ENCODE data around the gene ME3.
A peak's percentile ranks its signal among the peaks of the same experiment; 100 is the strongest.

ME3 gene

DNA sequence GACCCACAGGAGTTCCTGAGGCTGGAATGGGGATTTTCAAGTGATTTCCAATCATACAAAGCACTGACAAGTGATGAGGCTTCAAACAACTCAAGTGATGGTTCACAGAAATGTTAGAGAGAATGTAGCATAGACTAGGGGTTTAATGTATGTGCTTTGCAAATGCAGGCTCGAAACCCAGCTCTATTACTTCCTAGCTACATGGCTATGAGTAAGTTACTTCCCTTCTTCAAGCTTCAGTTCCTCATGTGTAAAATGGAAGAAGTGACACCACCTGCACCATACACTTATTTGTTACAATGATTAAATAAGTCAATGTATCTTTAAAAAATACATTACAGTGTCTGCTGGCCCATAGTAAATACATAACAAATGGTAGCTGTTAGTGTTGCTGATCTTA lies 158.0 kb downstream of the ME3 start:
- DNase-seq (ENCODE audit: low read depth), result no peak

DNA sequence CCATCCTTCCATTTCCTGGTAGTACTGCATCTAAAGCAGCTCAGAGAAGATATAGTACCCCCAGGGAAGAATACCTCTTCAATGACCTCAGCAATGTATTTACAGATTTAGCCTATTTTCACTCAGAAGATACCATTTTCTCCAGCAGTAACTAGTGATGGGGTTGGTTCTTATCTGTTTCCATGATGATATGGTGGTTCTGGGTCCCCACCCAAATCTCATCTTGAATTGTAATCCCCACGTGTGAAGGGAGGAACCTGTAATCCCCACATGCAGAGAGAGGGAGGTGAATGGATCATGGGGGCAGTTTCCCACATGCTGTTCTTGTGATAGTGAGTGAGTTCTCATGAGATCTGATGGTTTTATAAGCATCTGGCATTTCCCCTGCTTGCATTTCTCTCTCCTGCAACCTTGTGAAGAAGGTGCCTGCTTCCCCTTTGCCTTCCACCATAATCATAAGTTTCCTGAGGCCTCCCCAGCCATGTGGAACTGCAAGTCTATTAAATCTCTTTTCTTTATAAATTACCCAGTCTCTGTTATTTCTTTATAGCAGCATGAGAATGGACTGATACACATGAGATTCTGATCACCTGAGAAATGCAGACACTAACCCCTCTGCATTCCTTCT lies 158.6 kb downstream of the ME3 start:
- DNase-seq (ENCODE audit: low read depth), result peak; percentile 30

DNA sequence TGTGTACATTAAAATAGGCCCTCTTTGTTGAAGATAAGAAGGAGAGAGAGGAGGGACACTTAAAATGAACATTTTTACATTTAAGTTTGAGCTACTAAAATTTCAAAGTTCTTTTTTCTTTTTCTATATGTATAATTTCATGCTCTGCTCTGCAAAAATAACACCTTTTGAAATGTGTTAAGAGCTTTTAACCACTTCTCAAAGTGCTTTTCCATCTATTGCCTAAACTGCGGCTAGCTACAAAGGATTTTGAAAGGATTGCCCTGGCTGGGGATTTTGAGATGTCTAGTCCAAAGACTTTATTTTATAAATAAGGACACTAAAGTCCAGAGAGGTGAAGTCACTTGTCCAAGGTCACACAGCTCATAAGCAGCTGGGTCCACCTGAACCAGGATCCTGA lies 159.3 kb downstream of the ME3 start:
- no peak for DNase-seq (ENCODE audit: low read depth)

DNA sequence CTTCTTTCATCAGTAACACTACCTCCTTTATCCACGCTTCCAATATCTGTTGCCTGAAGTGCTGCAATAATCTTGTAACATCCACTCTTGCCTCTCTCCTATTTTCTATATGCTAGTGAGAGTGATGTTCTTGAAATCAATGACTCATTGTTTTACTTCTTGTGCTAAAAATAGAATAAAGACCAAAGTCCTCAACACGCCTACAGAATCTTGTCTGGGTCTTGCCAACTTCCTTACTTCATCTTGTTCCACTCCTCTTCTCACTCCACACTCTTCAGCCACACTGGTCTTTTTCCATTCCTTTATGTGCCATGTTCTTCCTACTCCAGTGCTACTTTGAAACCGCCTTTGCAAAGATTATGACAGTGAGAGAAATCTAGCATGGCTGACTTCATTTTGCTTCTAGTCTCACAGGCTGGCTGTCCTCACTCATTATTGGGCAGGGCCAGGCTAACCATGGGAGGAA lies 161.3 kb downstream of the ME3 start:
- DNase-seq (ENCODE audit: low read depth), result peak; percentile 79

DNA sequence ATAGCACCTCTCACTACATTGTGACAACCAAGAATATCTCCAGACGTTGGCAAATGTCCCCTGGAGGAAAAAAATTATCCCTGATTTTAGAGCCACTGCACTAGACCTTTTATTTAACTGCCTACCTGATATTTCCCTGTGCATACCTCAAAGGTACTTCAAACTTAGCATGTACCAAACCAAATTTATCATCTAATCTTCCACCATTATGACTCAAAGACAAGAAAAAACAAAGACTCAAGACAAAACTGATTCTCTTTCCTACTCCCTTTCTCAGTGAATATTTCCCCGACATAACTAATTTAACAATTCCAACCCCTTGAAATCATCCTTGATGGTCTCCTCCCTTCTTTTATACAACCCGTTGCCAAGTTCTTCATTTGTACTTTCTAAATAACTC lies 161.7 kb downstream of the ME3 start:
- DNase-seq (ENCODE audit: low read depth), result no peak

DNA sequence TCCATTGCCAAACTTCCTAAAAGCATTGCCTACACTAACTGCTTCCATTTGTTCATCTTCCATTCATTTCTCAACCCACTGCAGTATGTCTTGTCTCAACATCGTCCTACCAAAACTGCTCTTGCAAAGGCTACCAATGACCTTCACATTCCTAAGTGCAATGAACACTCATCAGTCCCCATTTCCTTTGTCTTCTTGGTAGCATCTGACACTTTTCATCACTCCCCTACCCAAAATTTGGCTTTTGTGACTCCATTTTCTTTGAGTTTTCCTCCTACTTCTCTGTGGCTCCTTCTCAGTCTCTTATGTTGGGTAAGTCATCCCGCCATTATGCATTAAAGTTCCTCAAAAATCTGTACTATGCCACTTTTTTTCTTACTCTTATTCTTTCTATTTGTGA lies 162.3 kb downstream of the ME3 start:
- DNase-seq (ENCODE audit: low read depth), result no peak

DNA sequence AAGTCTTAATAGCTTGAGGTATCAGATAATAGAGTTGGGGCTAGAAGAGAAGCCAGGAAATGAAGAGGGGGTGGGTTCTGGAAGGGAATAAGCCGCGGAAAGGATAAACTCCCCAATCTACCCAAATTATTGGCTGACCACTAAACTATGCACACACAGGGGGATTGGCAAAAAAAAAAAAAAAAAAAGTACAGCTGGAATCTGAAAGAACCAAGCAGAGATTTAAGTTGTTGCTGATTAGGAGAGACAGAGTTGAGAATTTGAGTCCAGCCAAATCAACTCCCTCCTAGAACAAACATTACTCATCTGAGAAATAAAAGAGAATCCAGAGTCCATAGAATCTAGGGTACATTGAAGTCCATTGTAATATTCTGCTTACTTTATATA lies 162.8 kb downstream of the ME3 start:
- peak; percentile 59 for DNase-seq (ENCODE audit: low read depth)

DNA sequence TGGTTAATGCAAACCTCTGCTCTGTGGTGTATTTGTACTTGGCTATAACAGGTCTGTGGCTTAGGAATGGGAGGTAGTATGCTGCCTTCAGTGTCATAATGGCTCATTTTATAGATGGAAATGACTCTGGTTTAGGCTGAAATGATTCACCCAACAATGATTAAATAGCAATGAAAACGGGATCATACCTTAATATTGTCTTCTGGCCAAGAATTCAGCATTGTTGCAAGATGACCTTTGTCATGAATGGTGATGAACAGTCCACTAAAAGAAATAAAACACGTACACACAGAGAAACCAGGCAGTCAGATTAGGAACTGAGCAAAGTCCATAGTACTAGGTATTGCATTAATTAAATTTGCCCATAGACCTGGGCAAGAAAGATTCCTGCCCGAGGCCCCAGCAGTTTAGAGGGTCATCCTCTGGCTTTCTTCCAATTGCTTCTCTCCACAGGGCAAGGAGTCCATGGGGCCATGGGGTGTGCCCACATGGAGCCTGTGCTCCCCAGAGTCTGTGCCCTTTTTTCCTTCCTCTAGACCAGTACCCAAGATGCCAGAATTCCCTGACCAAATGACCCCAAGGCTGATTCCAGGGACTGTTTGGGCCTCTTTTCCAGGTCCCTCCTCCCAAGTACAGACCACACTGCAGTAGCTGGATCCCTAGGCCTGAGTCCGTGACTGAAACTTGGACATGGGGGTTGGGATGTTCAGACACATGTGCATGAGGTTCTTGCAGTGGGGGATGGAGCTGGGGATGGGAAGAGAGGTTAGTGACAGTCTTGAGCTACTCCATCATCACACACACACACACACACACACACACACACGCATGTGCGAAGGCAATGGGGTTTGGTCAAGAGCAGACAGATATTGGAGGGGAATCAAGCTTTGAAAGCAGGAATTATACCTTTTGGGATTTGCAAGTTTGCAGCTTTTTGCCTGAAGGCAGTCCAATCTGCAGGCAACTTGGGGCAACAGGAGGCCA lies 163.5 kb downstream of the ME3 start:
- DNase-seq (ENCODE audit: low read depth), result peak; percentile 58

DNA sequence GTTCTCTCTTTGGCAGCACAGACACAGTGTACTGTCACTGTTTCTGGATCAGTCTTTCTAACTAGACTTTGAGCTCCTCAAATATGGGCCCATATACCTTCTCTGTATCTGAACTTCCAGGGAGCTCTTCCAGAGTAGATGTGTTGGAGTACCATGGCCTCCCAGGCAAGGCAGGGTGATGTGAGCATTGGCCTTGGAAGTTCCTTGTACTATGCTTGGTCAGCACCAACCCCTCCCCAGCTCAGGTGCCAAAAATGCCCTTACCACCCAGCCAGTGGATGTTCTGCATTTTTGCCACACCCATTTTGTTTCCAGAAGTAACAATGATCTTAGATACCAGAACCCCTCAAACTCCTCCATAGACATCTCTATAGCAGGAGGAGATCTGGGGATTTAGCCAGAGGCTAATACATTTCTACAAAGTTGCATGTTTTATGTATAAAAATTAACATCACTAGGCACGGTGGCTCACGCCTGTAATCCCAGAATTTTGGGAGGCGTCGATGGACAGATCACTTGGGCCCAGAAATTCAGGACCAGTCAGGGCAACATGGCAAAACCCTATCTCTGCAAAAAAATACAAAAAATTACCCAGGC lies 165.1 kb downstream of the ME3 start:
- no peak for DNase-seq (ENCODE audit: low read depth)

DNA sequence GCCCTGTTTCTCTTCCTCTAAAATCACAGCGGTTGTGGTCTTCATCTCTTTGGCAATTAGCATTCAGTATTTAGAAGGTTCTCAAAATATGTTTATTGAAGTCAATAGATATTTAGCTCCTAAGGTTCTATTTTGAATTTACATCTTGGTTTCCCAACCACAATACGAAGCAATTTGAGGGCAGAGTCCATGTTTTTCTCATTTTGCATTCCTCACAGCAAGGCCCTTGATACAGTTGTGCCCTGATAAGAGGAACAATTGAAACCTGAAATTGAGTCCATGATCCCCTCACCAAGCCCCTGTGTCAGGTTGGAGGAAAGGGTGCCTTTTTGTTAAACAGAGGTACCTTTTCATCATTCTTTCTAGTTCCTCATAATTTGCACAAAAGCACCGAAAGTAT lies 166.2 kb downstream of the ME3 start:
- DNase-seq (ENCODE audit: low read depth), result no peak

DNA sequence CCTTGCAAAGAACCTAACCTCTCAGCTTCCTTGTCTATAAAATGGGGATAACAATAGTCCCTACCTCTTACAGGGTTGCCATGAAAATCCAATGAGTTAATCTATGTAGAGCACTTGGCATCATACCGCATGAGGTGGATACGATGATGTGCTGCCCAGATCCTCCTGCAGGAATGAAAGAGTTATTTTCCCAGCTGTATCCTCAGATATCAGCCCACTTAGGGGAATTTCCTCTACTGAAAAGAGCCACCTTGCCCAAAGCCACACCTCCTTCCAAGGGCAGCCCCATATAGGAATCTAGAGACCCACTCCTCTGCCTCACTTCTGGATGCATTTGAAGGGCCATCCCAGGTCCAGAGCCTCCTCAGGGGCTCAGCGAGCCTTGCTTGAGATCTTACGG lies 169.3 kb downstream of the ME3 start:
- DNase-seq (ENCODE audit: low read depth), result no peak

DNA sequence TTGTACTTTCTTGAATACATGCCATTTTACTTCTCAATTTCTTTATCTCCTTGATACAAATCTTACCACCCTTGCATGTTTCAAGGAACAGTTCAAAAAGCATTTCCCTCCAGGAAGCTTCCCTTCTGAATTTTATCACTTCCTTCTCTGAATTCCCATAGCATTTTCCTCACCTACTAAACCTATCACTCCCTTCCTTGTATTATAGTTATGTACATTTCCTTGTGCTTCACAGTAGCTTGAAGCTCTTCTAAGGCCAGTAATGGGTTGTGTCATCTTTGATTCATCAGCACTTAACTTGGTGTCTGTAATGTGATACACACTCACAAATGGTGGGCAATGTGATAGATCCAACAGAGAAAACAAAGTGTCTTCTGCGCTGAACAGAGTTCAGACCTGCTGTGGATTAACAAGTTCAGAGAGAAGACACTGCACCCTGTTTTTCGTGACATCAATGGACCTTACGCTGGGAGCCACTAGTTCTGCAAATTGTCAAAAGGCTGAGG lies 170.2 kb downstream of the ME3 start:
- DNase-seq (ENCODE audit: low read depth), result no peak

DNA sequence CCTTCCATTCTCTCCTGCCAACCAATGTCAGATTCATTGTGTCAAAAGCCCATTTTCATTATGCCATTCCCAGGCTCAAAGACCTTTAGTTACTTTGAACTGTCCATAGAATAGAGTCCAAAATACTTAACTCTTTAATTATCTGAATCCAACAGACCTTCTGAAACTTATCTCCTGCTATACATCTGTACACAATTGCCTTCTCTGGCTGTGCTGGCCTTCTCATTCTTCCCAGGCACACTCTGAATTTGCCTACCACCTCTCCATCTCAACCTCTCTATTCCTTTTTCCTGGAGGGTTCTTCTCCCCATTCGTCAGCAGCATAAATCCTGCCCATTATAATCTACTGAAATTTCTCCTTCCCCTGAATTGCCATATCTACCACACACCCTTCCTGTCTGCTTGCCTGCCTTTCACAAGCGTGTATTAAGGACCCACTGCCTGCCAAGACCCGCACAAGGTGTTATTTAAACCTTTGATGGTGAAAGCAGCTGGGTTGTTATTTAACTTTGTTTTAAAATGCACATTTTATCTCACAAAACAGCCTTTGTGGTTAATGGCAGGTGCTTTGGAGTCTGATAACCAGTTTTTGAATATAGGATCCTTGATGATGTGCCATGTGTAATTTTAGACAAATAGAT lies 171.8 kb downstream of the ME3 start:
- no peak for DNase-seq (ENCODE audit: low read depth)

DNA sequence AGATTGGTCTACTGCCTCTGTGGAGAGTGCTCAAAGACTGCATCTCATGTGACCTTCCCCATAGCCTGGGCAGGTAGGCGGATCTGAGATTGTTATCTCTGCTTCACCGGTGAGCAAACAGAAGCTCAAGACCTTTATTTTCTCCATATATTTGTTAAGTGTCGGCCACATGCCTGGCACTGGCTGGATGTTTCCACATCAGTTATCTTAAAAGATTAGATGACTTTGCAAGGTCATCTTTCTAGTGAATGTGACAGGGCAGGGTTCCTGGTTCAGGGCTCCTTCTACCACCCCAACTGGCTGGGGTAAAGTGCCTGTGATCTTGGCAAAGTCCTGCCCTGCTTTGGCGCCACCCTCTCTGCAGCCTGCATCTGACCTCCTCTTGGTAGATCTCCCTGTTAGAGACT lies 172.7 kb downstream of the ME3 start:
- no peak for DNase-seq (ENCODE audit: low read depth)

DNA sequence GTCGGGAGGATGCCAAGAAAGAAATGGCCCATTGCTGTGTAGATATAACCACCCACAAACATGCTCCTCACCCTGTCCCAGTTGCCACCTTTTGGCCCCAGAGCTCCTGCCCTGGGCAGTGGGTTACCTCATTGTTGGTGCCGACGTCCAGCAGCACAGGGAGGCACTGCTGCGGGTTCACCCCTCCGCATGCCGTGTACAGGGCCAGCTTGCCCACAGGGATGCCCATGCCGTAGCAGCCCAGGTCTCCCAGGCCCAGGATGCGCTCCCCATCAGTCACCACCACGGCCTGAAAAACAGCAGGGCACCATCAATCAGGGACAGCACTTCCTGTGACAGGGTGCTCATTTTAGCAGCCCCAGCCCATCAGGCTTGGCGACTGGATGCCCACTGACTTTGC lies 174.6 kb downstream of the ME3 start:
- DNase-seq (ENCODE audit: low read depth), result no peak

DNA sequence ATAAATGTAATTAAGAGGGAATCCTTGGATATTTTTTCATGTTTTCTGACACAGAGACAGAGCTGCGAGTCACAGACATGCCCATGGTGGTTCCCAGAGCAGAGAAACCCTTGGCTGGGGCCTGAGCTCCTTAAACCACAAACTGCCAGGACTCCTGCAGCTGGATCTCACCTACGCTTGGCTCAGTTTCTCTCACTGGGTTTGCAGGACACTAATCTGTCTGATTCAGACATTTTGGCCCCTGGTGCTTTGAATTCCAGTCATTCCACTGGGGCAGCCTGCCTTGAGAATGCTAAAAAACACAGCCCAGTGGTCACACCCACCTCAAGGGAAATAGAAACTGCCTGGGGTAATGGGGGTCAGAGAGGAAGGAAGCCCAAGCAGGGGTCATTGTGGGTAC lies 175.1 kb downstream of the ME3 start:
- DNase-seq (ENCODE audit: low read depth), result peak; percentile 74

DNA sequence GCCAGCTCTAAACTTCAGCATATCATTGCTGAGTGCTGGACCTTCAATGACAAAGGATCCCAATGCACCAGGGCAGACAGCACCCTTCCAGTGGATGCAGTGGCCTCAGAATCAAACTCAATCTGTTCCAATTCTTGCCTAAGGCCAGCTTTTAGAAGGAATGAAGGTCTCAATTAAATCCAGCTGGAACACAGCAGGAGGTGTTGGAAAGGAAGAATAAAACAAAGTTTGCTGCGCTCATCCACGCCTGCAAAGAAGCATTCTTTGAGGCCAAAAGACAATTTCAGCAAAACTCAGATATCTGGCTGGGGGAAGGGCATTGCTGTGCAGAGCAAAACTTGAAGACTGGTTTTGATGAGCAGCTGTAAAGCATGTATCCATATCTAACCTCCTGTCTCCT lies 177.1 kb downstream of the ME3 start:
- peak; percentile 53 for DNase-seq (ENCODE audit: low read depth)

DNA sequence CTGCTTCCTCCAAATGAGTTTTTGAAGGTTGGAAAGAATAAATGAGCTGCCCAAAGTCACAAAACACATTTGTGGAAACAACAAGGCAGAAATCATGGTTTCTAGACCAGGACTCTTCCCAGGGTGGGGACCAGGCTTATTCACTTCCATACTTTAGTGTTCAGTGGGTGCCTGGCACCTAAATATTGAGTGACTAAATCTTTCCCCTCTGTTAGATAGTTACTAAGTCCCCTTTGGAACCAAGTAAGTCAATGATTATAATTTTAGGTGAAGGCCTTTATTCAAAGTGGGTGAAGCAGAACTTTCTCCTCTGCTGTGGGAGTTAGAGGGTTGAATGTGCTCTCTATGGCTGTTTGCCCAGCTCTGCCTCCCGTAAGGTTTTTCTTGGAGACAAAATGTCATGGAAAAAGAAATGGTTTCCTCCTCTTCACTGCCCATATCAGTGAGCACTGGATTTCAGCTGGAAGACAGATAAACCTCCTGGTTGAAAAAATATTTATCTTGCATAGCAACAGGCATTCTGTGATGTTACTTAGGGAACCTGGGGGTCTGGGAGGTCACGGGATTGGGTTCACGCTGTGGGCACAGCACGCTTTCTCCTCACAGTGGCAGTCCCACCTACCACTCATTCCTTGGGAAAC lies 179.9 kb downstream of the ME3 start:
- DNase-seq (ENCODE audit: low read depth), result no peak

DNA sequence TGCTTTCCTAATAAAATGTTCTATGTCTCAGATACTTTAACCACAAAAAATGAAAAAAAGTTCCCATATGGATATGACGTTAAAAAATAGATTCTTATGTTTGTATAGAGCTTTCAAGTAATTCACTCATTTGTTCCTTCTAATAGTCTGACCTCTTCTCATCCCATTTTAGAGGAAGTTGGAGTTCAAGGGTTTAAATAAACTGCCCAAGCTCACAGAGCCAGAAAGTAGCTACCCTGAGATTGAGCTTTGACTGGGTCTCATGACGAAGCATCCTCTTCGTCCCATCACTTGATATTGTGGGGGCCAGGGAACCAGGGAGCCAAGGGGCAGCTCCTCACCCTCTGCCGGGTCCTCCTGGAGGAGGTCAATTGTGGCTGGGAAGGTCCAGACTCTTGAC lies 181.4 kb downstream of the ME3 start:
- DNase-seq (ENCODE audit: low read depth), result no peak

DNA sequence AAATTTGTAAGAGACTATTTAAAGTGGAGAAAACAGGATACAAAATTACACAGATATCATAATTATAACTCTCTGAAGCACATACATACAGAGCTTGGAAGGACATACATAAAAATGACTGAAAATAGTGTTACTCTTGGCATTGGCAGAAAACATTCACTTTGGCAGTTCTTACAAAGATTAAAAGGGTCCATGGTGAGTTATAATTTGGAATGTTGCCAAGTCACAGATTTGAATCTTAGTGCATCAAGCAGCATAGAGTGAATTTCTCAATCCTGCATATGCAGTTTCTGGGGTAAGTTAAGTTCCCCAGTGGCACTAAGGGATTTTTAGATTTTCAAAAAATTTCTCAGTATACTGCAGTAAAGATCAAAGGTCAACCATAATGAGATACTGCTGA lies 181.8 kb downstream of the ME3 start:
- no peak for DNase-seq (ENCODE audit: low read depth)

DNA sequence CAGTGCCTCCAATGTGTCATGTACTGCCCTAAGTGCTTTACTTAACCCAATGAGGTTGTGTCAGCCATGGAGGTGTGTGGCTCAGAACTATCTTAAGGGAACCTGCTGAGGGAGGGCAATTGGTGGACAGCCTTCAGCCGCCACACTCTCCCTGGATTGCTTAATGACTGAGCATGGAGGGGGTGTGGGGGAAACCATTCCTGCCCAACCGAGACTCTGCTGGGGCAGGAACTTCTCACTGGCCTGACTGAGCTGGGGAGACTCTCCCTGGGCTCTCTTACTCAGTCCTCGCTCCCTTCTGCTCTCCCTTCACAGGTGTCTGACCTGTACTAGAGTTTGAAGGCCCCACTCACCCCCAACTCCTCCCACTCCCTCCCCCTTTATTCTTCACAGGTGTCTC lies 183.0 kb downstream of the ME3 start:
- DNase-seq (ENCODE audit: low read depth), result no peak

DNA sequence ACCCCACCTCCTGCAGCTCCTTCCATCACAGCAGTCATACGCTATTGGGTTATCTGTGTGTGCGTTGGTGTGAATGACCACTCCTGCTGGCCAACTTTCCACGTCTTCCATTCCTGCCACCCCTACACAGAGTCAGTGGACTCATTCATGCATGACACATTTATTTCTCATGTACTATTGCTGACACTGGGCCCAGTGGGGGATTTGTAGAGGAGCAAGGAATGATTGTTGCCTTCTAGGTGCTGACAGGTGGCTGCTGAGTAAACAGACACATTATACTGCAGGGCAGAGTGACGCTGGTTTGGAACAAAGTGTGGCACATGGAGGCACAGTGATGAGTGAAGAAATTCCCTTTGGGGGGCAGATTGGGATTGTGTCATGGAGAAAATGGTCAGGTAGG lies 183.9 kb downstream of the ME3 start:
- DNase-seq (ENCODE audit: low read depth), result no peak
